H1 (cell line): ENCODE data around the gene THYN1. TPM values are rescaled to one million over a fixed set of nuclear protein-coding genes. Genes with fewer than 3 reads are reported as not detected.

ENCODE experiments used
- CTCF ChIA-PET: fragments of 300-600 bp; sonication (Branson Sonifier 250); formaldehyde crosslinking; loops from one replicate; lab custom pipeline; 2021; ENCODE audit not compliant: partially characterized antibody; lab: Charles Lee
- POLR2A ChIA-PET: fragments of 300-600 bp; sonication (Branson Sonifier 250); formaldehyde crosslinking; loops from one replicate; lab custom pipeline; 2021; ENCODE audit warnings: inconsistent platforms; ENCODE audit not compliant: partially characterized antibody; lab: Charles Lee
- DNase-seq, 2 experiments: peaks; one replicate each; pipeline versions ENCODE4 v3.0.0 to v3.0.0-alpha.2; 2010 to 2022; ENCODE audit warnings: low spot score in 2 of 2, low read depth in 1 of 2, mixed read lengths in 1 of 2
- FAIRE-seq: peaks from 2 replicates; lab custom pipeline; 2011; peaks lifted over from hg19 to GRCh38; lab: Jason Lieb, UNC
- H2AFZ ChIP-seq: 2 replicates; pipeline ENCODE4 v1.8.1; 2012; ENCODE audit warnings: low read length, inconsistent platforms
- H2AK5ac ChIP-seq: 2 replicates; pipeline ENCODE4 v1.6.1; 2013; ENCODE audit warnings: low read depth, low read length
- H2BK120ac ChIP-seq: replicated peaks from 2 replicates; pipeline ENCODE3; 2013; ENCODE audit warnings: low read depth, low read length, inconsistent platforms
- H2BK12ac ChIP-seq: 2 replicates; pipeline ENCODE4 v1.6.1; 2013; ENCODE audit warnings: low read depth, low read length
- H2BK15ac ChIP-seq: 2 replicates; pipeline ENCODE4 v1.6.1; 2013; ENCODE audit warnings: low read length
- H2BK20ac ChIP-seq: 2 replicates; pipeline ENCODE4 v1.6.1; 2013; ENCODE audit warnings: low read length
- H2BK5ac ChIP-seq: 2 replicates; pipeline ENCODE4 v1.6.1; 2013; ENCODE audit warnings: low read depth, low read length
- H3K14ac ChIP-seq: 2 replicates; pipeline ENCODE4 v1.6.1; 2013; ENCODE audit warnings: inconsistent platforms; ENCODE audit not compliant: insufficient read length
- H3K18ac ChIP-seq: 2 replicates; pipeline ENCODE4 v1.6.1; 2013; ENCODE audit warnings: low read length; ENCODE audit errors: extremely low read depth
- H3K23ac ChIP-seq: 2 replicates; pipeline ENCODE4 v1.6.1; 2013; ENCODE audit warnings: inconsistent platforms; ENCODE audit not compliant: insufficient read length
- H3K23me2 ChIP-seq: 2 replicates; pipeline ENCODE4 v1.6.1; 2013; ENCODE audit warnings: low read depth, low read length
- H3K27ac ChIP-seq: 2 replicates; pipeline ENCODE4 v1.6.1; 2011; ENCODE audit warnings: low read depth, low read length, inconsistent platforms
- H3K27me3 ChIP-seq, 4 experiments: replicated peaks in 1 of 4; 1 replicate in 1 of 4; 2 replicates in 3 of 4; pipeline versions ENCODE4 v1.6.1 to v1.8.1; 2011 to 2013; ENCODE audit warnings: low read length in 3 of 4, mild to moderate bottlenecking in 3 of 4, inconsistent platforms in 2 of 4, mixed read lengths in 2 of 4, moderate library complexity in 1 of 4; ENCODE audit not compliant: control insufficient read depth in 3 of 4, insufficient read depth in 3 of 4; ENCODE audit errors: extremely low read depth in 1 of 4
- H3K36me3 ChIP-seq, 4 experiments: 2 replicates each; pipeline versions ENCODE4 v1.6.1 to v1.8.1; 2011 to 2013; ENCODE audit warnings: mild to moderate bottlenecking in 4 of 4, low read length in 3 of 4, moderate library complexity in 2 of 4, control low read depth in 1 of 4, inconsistent platforms in 1 of 4; ENCODE audit not compliant: insufficient read depth in 4 of 4, control insufficient read depth in 2 of 4
- H3K4ac ChIP-seq: replicated peaks from 2 replicates; pipeline ENCODE3; 2013; ENCODE audit warnings: low read length, low read depth, mixed read lengths, inconsistent platforms; ENCODE audit not compliant: insufficient read length
- H3K4me1 ChIP-seq, 4 experiments: replicated peaks in 1 of 4; 1 replicate in 1 of 4; 2 replicates in 3 of 4; pipeline versions ENCODE4 v1.6.1 to v1.8.1; 2011 to 2013; ENCODE audit warnings: low read length in 3 of 4, inconsistent platforms in 2 of 4, mixed read lengths in 1 of 4; ENCODE audit not compliant: insufficient read depth in 4 of 4, control insufficient read depth in 3 of 4
- H3K4me2 ChIP-seq, 2 experiments: 2 replicates each; pipeline versions ENCODE4 v1.6.1 to v1.8.1; 2011 to 2013; ENCODE audit warnings: low read depth in 2 of 2, low read length in 2 of 2, control low read depth in 1 of 2, inconsistent platforms in 1 of 2, mild to moderate bottlenecking in 1 of 2; ENCODE audit not compliant: insufficient read depth in 1 of 2
- H3K4me3 ChIP-seq, 4 experiments: fragments of 200-600, 300-600 bp in 1 of 4; sonication (generic), shearing (Covaris generic), sonication (Bioruptor Twin) in 1 of 4; 2 replicates each; pipeline versions ENCODE4 v1.5.1 to v1.8.1; 2011 to 2016; ENCODE audit warnings: low read length in 4 of 4, low read depth in 3 of 4, control low read depth in 2 of 4, inconsistent platforms in 2 of 4, mild to moderate bottlenecking in 2 of 4, mixed read lengths in 1 of 4, moderate library complexity in 1 of 4; ENCODE audit not compliant: insufficient read depth in 2 of 4; ENCODE audit errors: extremely low read depth in 1 of 4
- H3K56ac ChIP-seq: replicated peaks from 2 replicates; pipeline ENCODE3; 2013; ENCODE audit warnings: low read depth, mild to moderate bottlenecking, mixed read lengths, low read length, inconsistent platforms; ENCODE audit not compliant: insufficient read length
- H3K79me1 ChIP-seq: 2 replicates; pipeline ENCODE4 v1.6.1; 2013; ENCODE audit warnings: low read depth, low read length, control low read depth
- H3K79me2 ChIP-seq, 2 experiments: 2 replicates each; pipeline versions ENCODE4 v1.6.1 to v1.8.1; 2012 to 2013; ENCODE audit warnings: low read length in 2 of 2, mild to moderate bottlenecking in 2 of 2, inconsistent platforms in 1 of 2; ENCODE audit not compliant: insufficient read depth in 2 of 2, control insufficient read depth in 1 of 2
- H3K9ac ChIP-seq, 4 experiments: replicated peaks in 1 of 4; 1 replicate in 1 of 4; 2 replicates in 3 of 4; pipeline versions ENCODE4 v1.6.1 to v1.8.1; 2011 to 2013; ENCODE audit warnings: low read depth in 3 of 4, low read length in 3 of 4, control low read depth in 2 of 4, mild to moderate bottlenecking in 2 of 4, moderate library complexity in 2 of 4, inconsistent platforms in 1 of 4; ENCODE audit errors: extremely low read depth in 1 of 4
- H3K9me3 ChIP-seq, 2 experiments: 2 replicates each; pipeline versions ENCODE4 v1.6.1 to v1.8.1; 2012 to 2013; ENCODE audit warnings: mild to moderate bottlenecking in 2 of 2, moderate library complexity in 2 of 2, control low read depth in 1 of 2, inconsistent platforms in 1 of 2, low read depth in 1 of 2, low read length in 1 of 2, mixed read lengths in 1 of 2; ENCODE audit not compliant: insufficient read depth in 2 of 2
- H4K20me1 ChIP-seq, 2 experiments: replicated peaks in 1 of 2; 2 replicates each; pipeline versions ENCODE3 to v1.8.1; 2011 to 2013; ENCODE audit warnings: inconsistent platforms in 2 of 2, low read length in 2 of 2, mild to moderate bottlenecking in 1 of 2; ENCODE audit not compliant: insufficient read depth in 2 of 2, control insufficient read depth in 1 of 2
- H4K5ac ChIP-seq: 2 replicates; pipeline ENCODE4 v1.6.1; 2013; ENCODE audit warnings: low read length, low read depth, mixed read lengths, inconsistent platforms; ENCODE audit not compliant: insufficient read length
- H4K8ac ChIP-seq: 2 replicates; pipeline ENCODE4 v1.8.0; 2013; ENCODE audit warnings: mild to moderate bottlenecking, moderate library complexity, low read length, inconsistent platforms; ENCODE audit not compliant: insufficient read depth; ENCODE audit errors: extremely low read depth
- H4K91ac ChIP-seq: replicated peaks from 2 replicates; pipeline ENCODE3; 2013; ENCODE audit warnings: low read length, mixed read lengths, inconsistent platforms; ENCODE audit not compliant: insufficient read length
- BCL11A ChIP-seq, 2 experiments: IDR thresholded peaks; one replicate each; pipeline ENCODE4 v1.6.1; 2011; ENCODE audit warnings: low read depth in 2 of 2, low read length in 2 of 2, mild to moderate bottlenecking in 2 of 2
- CBX5 ChIP-seq: fragments of 300-800, 300-1000 bp; sonication (generic); IDR thresholded peaks from 2 replicates; pipeline ENCODE4 v1.7.1; 2016; ENCODE audit warnings: antibody characterized with exemption, low read length, low read depth
- CREB1 ChIP-seq: IDR thresholded peaks from 2 replicates; pipeline ENCODE4 v1.6.1; 2012; ENCODE audit warnings: inconsistent platforms
- FOSL1 ChIP-seq: IDR thresholded peaks from 2 replicates; pipeline ENCODE4 v1.6.1; 2011; ENCODE audit warnings: mild to moderate bottlenecking, low read depth, low read length, moderate library complexity; ENCODE audit not compliant: insufficient read depth
- JUND ChIP-seq: IDR thresholded peaks from 2 replicates; pipeline ENCODE4 v1.6.1; 2011; ENCODE audit warnings: mild to moderate bottlenecking, improper control_type of control experiment, low read length
- KDM4A ChIP-seq: IDR thresholded peaks from one replicate; pipeline ENCODE4 v1.7.1; 2012; ENCODE audit warnings: low read depth, mild to moderate bottlenecking, moderate library complexity, low read length, inconsistent platforms; ENCODE audit not compliant: severe bottlenecking
- PHF8 ChIP-seq: fragments of 200-600 bp; sonication (generic); conservative IDR thresholded peaks from 2 replicates; pipeline ENCODE4 v1.7.1; 2012; ENCODE audit warnings: low read depth, mild to moderate bottlenecking, inconsistent platforms, low read length, moderate library complexity
- RBBP5 ChIP-seq: IDR thresholded peaks from 2 replicates; pipeline ENCODE4 v1.7.1; 2012; ENCODE audit warnings: low read depth, mild to moderate bottlenecking, inconsistent platforms, low read length, moderate library complexity, borderline replicate concordance
- RNF2 ChIP-seq: fragments of 200-900, 300-1000 bp; sonication (generic); IDR thresholded peaks from 2 replicates; pipeline ENCODE4 v1.7.1; 2016; ENCODE audit warnings: borderline replicate concordance, low read depth, mild to moderate bottlenecking, antibody characterized with exemption, low read length; ENCODE audit not compliant: poor library complexity, severe bottlenecking; ENCODE audit errors: missing control alignments
- SRF ChIP-seq: IDR thresholded peaks from 2 replicates; pipeline ENCODE4 v1.6.1; 2011; ENCODE audit warnings: mild to moderate bottlenecking, low read depth, low read length, moderate library complexity
- SUZ12 ChIP-seq: fragments of 200-600 bp; sonication (generic); IDR thresholded peaks from 2 replicates; pipeline ENCODE4 v1.6.1; 2012; ENCODE audit warnings: mild to moderate bottlenecking, inconsistent platforms, low read length, moderate library complexity, mixed read lengths
- TAF1 ChIP-seq: IDR thresholded peaks from 2 replicates; pipeline ENCODE4 v1.6.1; 2011; ENCODE audit warnings: mild to moderate bottlenecking, low read depth, low read length
- ZNF274 ChIP-seq: IDR thresholded peaks from 2 replicates; pipeline ENCODE4 v1.7.0; 2012; ENCODE audit warnings: low read length, borderline replicate concordance; ENCODE audit errors: extremely low read depth
- WGBS, 2 experiments: shearing (Covaris generic) in 1 of 2; methylation state at CpG; one replicate each; pipeline versions ENCODE4 v1.1.6 to v1.1.7; 2013 to 2015; ENCODE audit warnings: low lambda C conversion rate in 2 of 2, mixed read lengths in 2 of 2, inconsistent platforms in 1 of 2, low coverage in 1 of 2, missing lambda C conversion rate in 1 of 2; ENCODE audit not compliant: insufficient replicate concordance in 2 of 2, insufficient coverage in 1 of 2, insufficient read length in 1 of 2; ENCODE audit errors: extremely low coverage in 1 of 2, missing lambda C conversion rate in 1 of 2; 5-methylcytosine and 5-hydroxymethylcytosine counted together
- polyA plus RNA-seq, 7 experiments: library from polyadenylated mRNA; depleted of rRNA in 3 of 7; stranded (reverse) in 5 of 7; unstranded in 2 of 7; fragments of >200 nt in 5 of 7; fragments of 200-250 nt in 2 of 7; gene quantifications; 1 replicate in 5 of 7; 2 replicates in 1 of 7; 4 replicates in 1 of 7; pipeline versions ENCODE4 v1.2.1 to v1.2.3, GENCODE V29; 2011 to 2013; ENCODE audit warnings: missing spikeins in 2 of 7, mixed read lengths in 2 of 7
- total RNA-seq: library from RNA; stranded (reverse); fragmentation: NEBNext Ultra II Directional; extraction: Animal tissue kit (Norgen Biotek cat#: 25700); gene quantifications from 2 replicates; pipeline ENCODE4 v1.2.1, GENCODE V29; 2021

The THYN1 gene
- total and polyA plus RNA-seq, 2 of the 8 experiments (the other 6 are each of a cell fraction or from before 2014, with no cell fraction given), result 77.3 to 95.1 TPM

DNA sequence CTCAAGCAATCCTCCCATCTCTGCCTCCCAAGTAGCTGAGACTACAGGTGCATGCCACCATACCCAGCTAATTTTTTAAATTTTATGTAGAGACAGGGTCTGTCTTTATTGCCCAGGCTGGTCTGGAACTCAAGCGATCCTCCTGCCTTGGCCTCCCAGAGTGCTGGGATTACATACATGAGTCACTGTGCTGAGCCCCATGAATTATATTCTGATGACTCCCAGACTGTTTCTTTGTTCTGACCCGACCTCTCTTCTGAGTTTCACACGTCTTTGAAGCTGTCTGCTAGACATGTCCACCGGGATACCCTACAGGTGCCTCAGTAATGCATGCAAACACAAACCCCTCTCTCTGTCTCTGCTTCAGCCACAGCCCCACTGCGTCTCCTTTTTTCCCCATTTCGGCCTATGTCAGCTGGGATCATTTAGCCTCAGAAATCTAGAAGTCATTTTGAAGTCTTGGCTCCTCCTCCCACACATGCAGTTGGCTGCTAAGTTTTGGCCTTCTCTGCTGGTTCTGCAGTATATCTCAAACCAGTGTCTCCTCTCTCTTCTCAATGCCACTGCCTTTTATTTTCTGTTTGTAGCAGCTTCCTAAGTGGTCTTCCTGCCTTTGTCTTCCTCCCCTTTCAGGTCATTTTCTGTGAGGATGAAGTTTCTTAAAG is 23.9 kb downstream of the THYN1 start:
- Histone ChIP-seq H3K4me2 (no peak overlapping the region), H3K27me3 (peaks cover 0 to 6% (median 0%) of the 10 kb centered on the region in 4 experiments; a peak in 1 of 7 replicates)
- DNase-seq, result no peak
- TF ChIP-seq PHF8 (no peak), RNF2 (no peak), TAF1 (no peak), RBBP5 (no peak), JUND (no peak), BCL11A (IDR thresholded peaks at IDR 0.05; ENCODE audit: low read depth in 2 of 2, low read length in 2 of 2) (no peak), SRF (no peak), KDM4A (no peak), SUZ12 (no peak), CREB1 (no peak), CBX5 (no peak), ZNF274 (no peak), FOSL1 (no peak)

More for the DNA sequence above, 23.9 kb downstream of the THYN1 start:
- no peak overlapping the region for H2BK5ac ChIP-seq
- H3K4me3 ChIP-seq, result no peak overlapping the region
- no peak overlapping the region for H2BK120ac ChIP-seq
- H3K9me3 ChIP-seq, result no peaks in the 10 kb centered on the region
- H3K56ac ChIP-seq, result no peak overlapping the region
- H3K36me3 ChIP-seq, result no peaks in the 10 kb centered on the region
- H4K8ac ChIP-seq, result no peak overlapping the region
- no peak overlapping the region for H3K14ac ChIP-seq
- H3K23me2 ChIP-seq, result peaks cover 12% of the 10 kb centered on the region
- H4K20me1 ChIP-seq, result peaks cover 0 to 8% of the 10 kb centered on the region in 2 experiments
- H3K79me1 ChIP-seq, result no peaks in the 10 kb centered on the region; the same call in none of the 2 replicates
- H3K9ac ChIP-seq, result no peak overlapping the region
- H3K27ac ChIP-seq, result no peak overlapping the region
- no peak overlapping the region for H4K91ac ChIP-seq
- H4K5ac ChIP-seq, result no peak overlapping the region
- 80% methylated on average over 6 of the region's 6 CpGs; no CpG with 5 or more reads in 1 of the 2 experiments for WGBS, 2 experiments
- peaks cover 0 to 9% of the 10 kb centered on the region in 2 experiments; a peak in 1 of 4 replicates for H3K79me2 ChIP-seq
- H3K23ac ChIP-seq, result no peak overlapping the region
- peaks cover 0 to 5% (median 2%) of the 10 kb centered on the region in 4 experiments; a peak in 5 of 7 replicates for H3K4me1 ChIP-seq
- CTCF ChIA-PET, result interaction anchor here (0.6 to 1.4 kb wide), 4 partner anchors 9 to 22 kb away, joined by 3 to 9 read pairs (median 3); no protein-coding TSS in a partner anchor
- H3K18ac ChIP-seq, result no peak overlapping the region
- no peak overlapping the region for H3K4ac ChIP-seq
- no peak overlapping the region for H2BK20ac ChIP-seq
- no peak overlapping the region for H2BK12ac ChIP-seq
- POLR2A ChIA-PET, result interaction anchor here (0.8 kb wide), 1 partner anchor 45 kb away, joined by 3 read pairs; no protein-coding TSS in a partner anchor
- H2AK5ac ChIP-seq, result no peak overlapping the region
- H2BK15ac ChIP-seq, result no peak overlapping the region
- no peak overlapping the region for H2AFZ ChIP-seq
- no peak for FAIRE-seq
